Measurements from ENCODE around the gene C6orf62.

- TF ChIP-seq CTCF (conservative IDR thresholded peaks at IDR 0.05; ENCODE audit: low read depth in 2 of 2) (no peak), REST (IDR thresholded peaks at IDR 0.05; ENCODE audit: unreplicated experiment) (no peak), POLR2AphosphoS5 (IDR thresholded peaks at IDR 0.05; ENCODE audit: low read depth) (no peak), ZNF331 (CRISPR knock-in tag; IDR thresholded peaks at IDR 0.05; ENCODE audit: low read depth) (no peak), EZH2phosphoT487 (IDR thresholded peaks at IDR 0.05; ENCODE audit: unreplicated experiment) (no peak), STAT1 (IDR thresholded peaks at IDR 0.05; ENCODE audit: unreplicated experiment) (no peak), EZH2 (IDR thresholded peaks at IDR 0.05; ENCODE audit: low read depth, unreplicated experiment) (no peak), CREB1 (CRISPR knock-in tag; IDR thresholded peaks at IDR 0.05; ENCODE audit: low read depth) (no peak), ETS1 (IDR thresholded peaks at IDR 0.05) (no peak), NANOG (IDR thresholded peaks at IDR 0.05; ENCODE audit: borderline replicate concordance) (no peak), ZNF114 (CRISPR knock-in tag; IDR thresholded peaks at IDR 0.05) (no peak)
These were observed 23.3 kb upstream of the C6orf62 start for GRCh38 chr6:24742216-24742738.
